Measurements from ENCODE around the gene NENF. TPM values are rescaled to one million over a fixed set of nuclear protein-coding genes. Genes with fewer than 3 reads are reported as not detected.

The NENF gene
- polyA plus RNA-seq, 1 donor from 2014 or later, result 7.9 TPM

GRCh38 chr1:212477014-212477679 is 44.4 kb downstream of the NENF start:
- Histone ChIP-seq H3K4me2 (ENCODE audit: low read length) (no peak overlapping the region), H3K9me3 (ENCODE audit: low read length) (no peaks in the 10 kb centered on the region), H3K36me3 (ENCODE audit: insufficient read depth, low read length) (no peaks in the 10 kb centered on the region), H3K9me2 (ENCODE audit: insufficient read depth, low read length) (no peaks in the 10 kb centered on the region), H4K20me1 (ENCODE audit: insufficient read depth) (no peaks in the 10 kb centered on the region), H3K79me2 (replicated peaks; ENCODE audit: insufficient read depth, low read length) (no peaks in the 10 kb centered on the region), H3K4me3 (ENCODE audit: low read length) (no peak overlapping the region), H3F3A (ENCODE audit: insufficient read depth, low read length, poor library complexity, severe bottlenecking) (no peaks in the 10 kb centered on the region), H3K9ac (ENCODE audit: low read length) (no peak overlapping the region), H3K27me3 (ENCODE audit: insufficient read depth, low read depth, low read length) (no peaks in the 10 kb centered on the region), H3K27ac (ENCODE audit: low read length) (no peak overlapping the region), H2AFZ (ENCODE audit: low read depth, low read length) (no peak overlapping the region)
- no peak for TF ChIP-seq POLR2AphosphoS5 (IDR thresholded peaks at IDR 0.05)
- TF ChIP-seq MXI1 (conservative IDR thresholded peaks at IDR 0.05; ENCODE audit: poor library complexity, severe bottlenecking), result no peak
- TF ChIP-seq SMC3 (conservative IDR thresholded peaks at IDR 0.05; ENCODE audit: poor library complexity), result peak; percentile 96
- peak; percentile 94 for TF ChIP-seq RAD21 (conservative IDR thresholded peaks at IDR 0.05)
- TF ChIP-seq EZH2 (IDR thresholded peaks at IDR 0.05; ENCODE audit: borderline replicate concordance, insufficient read depth, low read length, poor library complexity, severe bottlenecking), result no peak
- TF ChIP-seq CTCF (IDR thresholded peaks at IDR 0.05; ENCODE audit: poor library complexity, severe bottlenecking), result peak; percentile 93

GRCh38 chr1:212477680-212478466 is 45.2 kb downstream of the NENF start:
- no peaks in the 10 kb centered on the region for H3K36me3 ChIP-seq (ENCODE audit: insufficient read depth, low read length)
- no peak for TF ChIP-seq RAD21 (conservative IDR thresholded peaks at IDR 0.05)
- TF ChIP-seq EZH2 (IDR thresholded peaks at IDR 0.05; ENCODE audit: borderline replicate concordance, insufficient read depth, low read length, poor library complexity, severe bottlenecking), result no peak
- TF ChIP-seq TAF1 (IDR thresholded peaks at IDR 0.05; ENCODE audit: low read depth), result no peak
- TF ChIP-seq REST (IDR thresholded peaks at IDR 0.05; ENCODE audit: borderline replicate concordance), result no peak
- no peak for TF ChIP-seq POLR2AphosphoS5 (IDR thresholded peaks at IDR 0.05)
- no peak for TF ChIP-seq EP300 (conservative IDR thresholded peaks at IDR 0.05; ENCODE audit: poor library complexity, severe bottlenecking)
- no peak for TF ChIP-seq SMC3 (conservative IDR thresholded peaks at IDR 0.05; ENCODE audit: poor library complexity)
- TF ChIP-seq MXI1 (conservative IDR thresholded peaks at IDR 0.05; ENCODE audit: poor library complexity, severe bottlenecking), result no peak
- no peak for TF ChIP-seq CTCF (IDR thresholded peaks at IDR 0.05; ENCODE audit: poor library complexity, severe bottlenecking)
- H3K9ac ChIP-seq (ENCODE audit: low read length), result no peak overlapping the region
- H3K79me2 ChIP-seq (replicated peaks; ENCODE audit: insufficient read depth, low read length), result no peaks in the 10 kb centered on the region
- H3K9me3 ChIP-seq (ENCODE audit: low read length), result no peaks in the 10 kb centered on the region
- H3K4me3 ChIP-seq (ENCODE audit: low read length), result no peak overlapping the region
- H3K9me2 ChIP-seq (ENCODE audit: insufficient read depth, low read length), result no peaks in the 10 kb centered on the region
- no peak overlapping the region for H3K27ac ChIP-seq (ENCODE audit: low read length)
- no peaks in the 10 kb centered on the region for H3F3A ChIP-seq (ENCODE audit: insufficient read depth, low read length, poor library complexity, severe bottlenecking)
- no peak overlapping the region for H3K4me2 ChIP-seq (ENCODE audit: low read length)
- no peaks in the 10 kb centered on the region for H4K20me1 ChIP-seq (ENCODE audit: insufficient read depth)
- H2AFZ ChIP-seq (ENCODE audit: low read depth, low read length), result no peak overlapping the region
- H3K27me3 ChIP-seq (ENCODE audit: insufficient read depth, low read depth, low read length), result no peaks in the 10 kb centered on the region

All from neural cell (in vitro differentiated cells).